ENCODE measurements around the gene SLC2A1. TPM values are rescaled to one million over a fixed set of nuclear protein-coding genes. Genes with fewer than 3 reads are reported as not detected.

Gene SLC2A1
- 43.1 and 92.6 TPM in 2 replicates for total RNA-seq (ENCODE audit: low replicate concordance)

DNA sequence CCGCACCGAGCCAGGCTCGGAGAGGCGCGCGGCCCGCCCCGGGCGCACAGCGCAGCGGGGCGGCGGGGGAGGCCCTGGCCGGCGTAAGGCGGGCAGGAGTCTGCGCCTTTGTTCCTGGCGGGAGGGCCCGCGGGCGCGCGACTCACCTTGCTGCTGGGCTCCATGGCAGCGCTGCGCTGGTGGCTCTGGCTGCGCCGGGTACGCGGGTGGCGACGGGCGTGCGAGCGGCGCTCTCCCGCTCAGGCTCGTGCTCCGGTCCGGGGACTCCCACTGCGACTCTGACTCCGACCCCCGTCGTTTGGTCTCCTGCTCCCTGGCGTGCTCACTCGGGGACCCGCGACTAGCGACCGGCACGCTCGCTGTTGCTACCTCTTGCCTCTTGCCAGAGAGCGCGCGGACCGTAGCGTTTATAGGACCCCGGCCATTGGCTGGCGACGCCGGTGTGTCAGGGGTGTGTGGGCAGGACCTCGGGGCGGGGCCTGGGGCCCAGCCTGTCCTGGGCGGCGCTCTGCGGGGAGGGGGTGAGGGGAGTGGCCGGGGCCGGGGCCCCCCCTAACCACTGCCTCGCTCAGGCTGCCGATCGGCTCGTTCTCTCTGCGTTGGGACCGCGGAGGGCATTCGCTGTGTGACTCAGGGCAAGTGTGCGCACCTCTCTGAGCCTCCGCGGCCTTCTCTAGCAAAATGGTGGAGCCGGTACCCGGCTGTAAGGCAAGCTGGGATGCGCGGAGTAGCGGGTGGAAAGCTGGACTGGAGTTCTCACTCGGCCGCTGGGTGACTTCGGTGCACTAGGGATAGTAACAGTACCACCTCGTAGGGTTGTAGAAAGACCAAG is at the start of gene SLC2A1:
Gene SLC2A1, minus strand, starts transcription at position 381 of the 832 bp plus-strand sequence. Its CDS starts 217 bp downstream, at position 164.

Other genes with a start within 250 kb of the SLC2A1 start
- not detected in 2 replicates for gene CLDN19, start 218.6 kb downstream of the SLC2A1 start, total RNA-seq (ENCODE audit: low replicate concordance)
- gene P3H1, start 191.8 kb downstream of the SLC2A1 start, total RNA-seq (ENCODE audit: low replicate concordance), result 77.6 and 205 TPM in 2 replicates
- 0.82 and 3.2 TPM in 2 replicates for gene C1orf50, start 191.6 kb downstream of the SLC2A1 start, total RNA-seq (ENCODE audit: low replicate concordance)
- 0.12 TPM in 1 of 2 replicates, not detected in the other for gene TMEM269, start 173.9 kb downstream of the SLC2A1 start, total RNA-seq (ENCODE audit: low replicate concordance)
- 8.3 and 10.4 TPM in 2 replicates for gene ERMAP, start 141.7 kb downstream of the SLC2A1 start, total RNA-seq (ENCODE audit: low replicate concordance)
- 5.0 and 18.3 TPM in 2 replicates for gene SVBP, start 141.5 kb downstream of the SLC2A1 start, total RNA-seq (ENCODE audit: low replicate concordance)
- gene ZNF691, start 112.3 kb downstream of the SLC2A1 start, total RNA-seq (ENCODE audit: low replicate concordance), result 8.8 and 11.6 TPM in 2 replicates
- 29.8 and 97.4 TPM in 2 replicates for gene EBNA1BP2, start 213.4 kb upstream of the SLC2A1 start, total RNA-seq (ENCODE audit: low replicate concordance)
- 0.12 and 0.15 TPM in 2 replicates for gene CFAP57, start 213.5 kb upstream of the SLC2A1 start, total RNA-seq (ENCODE audit: low replicate concordance)

All from smooth muscle cell of the coronary artery (primary cell).